DOHH2 (cell line): ENCODE results near the gene ONECUT1.

Source experiments
- CTCF ChIP-seq: fragments of 200-600 bp; sonication (generic); IDR thresholded peaks from one replicate; pipeline ENCODE4 v1.5.1; 2014; ENCODE audit warnings: antibody characterized with exemption, mild to moderate bottlenecking, low read depth, low read length; ENCODE audit not compliant: poor library complexity, severe bottlenecking
- EZH2phosphoT487 ChIP-seq: fragments of 200-600 bp; sonication (generic); IDR thresholded peaks from 2 replicates; pipeline ENCODE4 v1.6.1; 2017; ENCODE audit warnings: borderline replicate concordance, mild to moderate bottlenecking, antibody characterized with exemption, low read length, moderate library complexity, mixed read lengths

- TF ChIP-seq CTCF (no peak), EZH2phosphoT487 (no peak)
Observed at GRCh38 chr15:52782514-52782913, 7.6 kb downstream of the ONECUT1 start.
